GM12878 (cell line): ENCODE results near the gene CTNNBL1. TPM values are rescaled to one million over a fixed set of nuclear protein-coding genes. Genes with fewer than 3 reads are reported as not detected.

Experiments
- ATAC-seq: fragments of 200-7000 bp; cut with Tn5 transposase; 3 replicates; pipeline ENCODE4 v1.9.1; 2020; ENCODE audit warnings: mild to moderate bottlenecking, moderate library complexity
- BruUV-seq: library from RNA; stranded (reverse); fragments of 400-500 nt; replicated peaks from 2 replicates; lab custom pipeline; 2021; lab: Mats Ljungman, UMichigan
- CTCF ChIA-PET: fragments of 300-600 bp; sonication (Branson Sonifier 250); formaldehyde crosslinking; extraction: SDS; loops from one replicate; lab custom pipeline; 2021; ENCODE audit warnings: inconsistent platforms; lab: Yijun Ruan, JAX
- POLR2A ChIA-PET: fragments of 350-600 bp; formaldehyde crosslinking; extraction: SDS; loops from one replicate; lab custom pipeline; 2021; ENCODE audit warnings: inconsistent platforms; lab: Charles Lee
- RAD21 ChIA-PET: fragments of 300-600 bp; sonication (Branson Sonifier 250); formaldehyde crosslinking; loops from one replicate; lab custom pipeline; 2023; ENCODE audit warnings: antibody characterized with exemption; ENCODE audit not compliant: unreplicated experiment; lab: Charles Lee
- SMC1A ChIA-PET: fragments of 300-600 bp; sonication (Branson Sonifier 250); formaldehyde crosslinking; loops from one replicate; lab custom pipeline; 2023; ENCODE audit not compliant: unreplicated experiment, uncharacterized antibody; lab: Charles Lee
- DNase-seq: peaks from one replicate; pipeline ENCODE4 v3.0.0-alpha.2; 2011; ENCODE audit warnings: low read depth, low spot score
- FAIRE-seq: peaks from 3 replicates; lab custom pipeline; 2011; peaks lifted over from hg19 to GRCh38; lab: Jason Lieb, UNC
- H2AFZ ChIP-seq: 2 replicates; pipeline ENCODE4 v1.6.0; 2011; ENCODE audit warnings: low read depth, low read length, control low read depth; ENCODE audit not compliant: control insufficient read depth
- H3K27ac ChIP-seq: 2 replicates; pipeline ENCODE4 v1.5.1; 2011; ENCODE audit warnings: control low read depth; ENCODE audit not compliant: control insufficient read depth, insufficient read depth
- H3K27me3 ChIP-seq, 2 experiments: replicated peaks in 1 of 2; 2 replicates each; pipeline versions ENCODE4 v1.6.0 to v1.6.1; 2011; ENCODE audit warnings: low read length in 1 of 2; ENCODE audit not compliant: control insufficient read depth in 2 of 2, insufficient read depth in 2 of 2
- H3K36me3 ChIP-seq, 2 experiments: 2 replicates each; pipeline ENCODE4 v1.5.1; 2011; ENCODE audit warnings: low read length in 1 of 2; ENCODE audit not compliant: control insufficient read depth in 2 of 2, insufficient read depth in 2 of 2
- H3K4me1 ChIP-seq: 2 replicates; pipeline ENCODE4 v1.6.1; 2011; ENCODE audit warnings: mild to moderate bottlenecking, low read length, moderate library complexity, mixed read lengths; ENCODE audit not compliant: control insufficient read depth, insufficient read depth
- H3K4me2 ChIP-seq: 2 replicates; pipeline ENCODE4 v1.6.0; 2011; ENCODE audit warnings: control low read depth; ENCODE audit not compliant: control insufficient read depth, insufficient read depth
- H3K4me3 ChIP-seq: fragments of 200-600 bp; sonication (generic); 2 replicates; pipeline ENCODE4 v1.5.1; 2016
- H3K79me2 ChIP-seq: 2 replicates; pipeline ENCODE4 v1.6.0; 2011; ENCODE audit warnings: low read length; ENCODE audit not compliant: control insufficient read depth, insufficient read depth
- H3K9ac ChIP-seq: 2 replicates; pipeline ENCODE4 v1.8.0; 2011; ENCODE audit warnings: low read length, control low read depth, mixed read lengths; ENCODE audit not compliant: control insufficient read depth, insufficient read depth
- H3K9me3 ChIP-seq: replicated peaks from 3 replicates; pipeline ENCODE4 v1.5.1; 2011; ENCODE audit warnings: mild to moderate bottlenecking, low read length; ENCODE audit not compliant: control insufficient read depth, insufficient read depth
- H4K20me1 ChIP-seq: 2 replicates; pipeline ENCODE4 v1.6.0; 2011; ENCODE audit not compliant: control insufficient read depth, insufficient read depth
- CEBPB ChIP-seq, 2 experiments: fragments of 150-350 bp in 1 of 2; IDR thresholded peaks; 2 replicates each; pipeline ENCODE4 v1.6.1; 2012 to 2014; ENCODE audit warnings: low read depth in 2 of 2, low read length in 2 of 2, borderline replicate concordance in 1 of 2, inconsistent platforms in 1 of 2
- EGR1 ChIP-seq, 2 experiments: IDR thresholded peaks; 1 replicate in 1 of 2; 2 replicates in 1 of 2; pipeline ENCODE4 v1.6.1; 2011 to 2012; ENCODE audit warnings: low read depth in 2 of 2, low read length in 2 of 2, borderline replicate concordance in 1 of 2, mild to moderate bottlenecking in 1 of 2, moderate library complexity in 1 of 2
- FOXM1 ChIP-seq: IDR thresholded peaks from 2 replicates; pipeline ENCODE4 v1.6.1; 2012; ENCODE audit warnings: low read depth, mild to moderate bottlenecking, inconsistent platforms, low read length, moderate library complexity
- KDM1A ChIP-seq: fragments of 200-600 bp; sonication (generic); IDR thresholded peaks from 2 replicates; pipeline ENCODE4 v1.6.1; 2016; ENCODE audit warnings: borderline replicate concordance
- MYC ChIP-seq: IDR thresholded peaks from 2 replicates; pipeline ENCODE4 v1.6.1; 2011; ENCODE audit warnings: mild to moderate bottlenecking, low read length, moderate library complexity, inconsistent platforms; ENCODE audit not compliant: insufficient read depth, insufficient replicate concordance, insufficient read length, severe bottlenecking
- RAD21 ChIP-seq: IDR thresholded peaks from 2 replicates; pipeline ENCODE4 v1.6.1; 2011; ENCODE audit warnings: mild to moderate bottlenecking, low read depth, low read length, moderate library complexity; ENCODE audit not compliant: insufficient read depth
- RCOR1 ChIP-seq: conservative IDR thresholded peaks from 2 replicates; pipeline ENCODE4 v1.6.1; 2012; ENCODE audit warnings: low read depth, low read length, improper control_type of control experiment
- SMAD1 ChIP-seq: fragments of 450-650 bp; IDR thresholded peaks from 2 replicates; pipeline ENCODE4 v1.6.1; 2018; ENCODE audit warnings: mild to moderate bottlenecking, low read depth; ENCODE audit not compliant: partially characterized antibody
- SMAD5 ChIP-seq: IDR thresholded peaks from 2 replicates; pipeline ENCODE4 v1.6.1; 2016; ENCODE audit warnings: antibody characterized with exemption, low read depth
- SUPT20H ChIP-seq: IDR thresholded peaks from 2 replicates; pipeline ENCODE4 v1.6.1; 2011; ENCODE audit warnings: low read depth, mild to moderate bottlenecking, low read length, moderate library complexity, borderline replicate concordance; ENCODE audit not compliant: control insufficient read depth
- ZBED1 ChIP-seq: IDR thresholded peaks from 2 replicates; pipeline ENCODE4 v1.6.1; 2016; ENCODE audit warnings: borderline replicate concordance
- WGBS: methylation state at CpG from one replicate; pipeline ENCODE4 v1.1.6; 2016; ENCODE audit warnings: low lambda C conversion rate; ENCODE audit not compliant: insufficient replicate concordance, insufficient coverage; ENCODE audit errors: missing lambda C conversion rate; 5-methylcytosine and 5-hydroxymethylcytosine counted together
- in situ Hi-C: fragments of 300-500 bp; cut with MboI; formaldehyde crosslinking; loops from 9 replicates; pipeline ENCODE4 v1.14.3; 2018; ENCODE audit warnings: mixed read lengths
- intact Hi-C: fragments of 100-400 bp; cut with micrococcal nuclease; formaldehyde crosslinking; loops from one replicate; pipeline ENCODE4 v1.14.2; 2022; ENCODE audit not compliant: unreplicated experiment
- polyA plus RNA-seq, 11 experiments: library from polyadenylated mRNA; depleted of rRNA in 4 of 11; unstranded in 6 of 11; stranded (reverse) in 5 of 11; fragments of >200 nt; fragmentation: Nextera tagmentation in 4 of 11; fragmentation: Illumina TruSeq in 1 of 11; extraction: Ambion mirVana in 4 of 11; extraction: Trizol in 1 of 11; gene quantifications; 1 replicate in 1 of 11; 2 replicates in 10 of 11; pipeline versions ENCODE4 v1.2.1 to v1.2.3, GENCODE V29; 2011 to 2016; ENCODE audit warnings: inconsistent platforms in 2 of 11, missing spikeins in 2 of 11, low read depth in 1 of 11
- total RNA-seq, 4 experiments: library from RNA; depleted of rRNA in 3 of 4; stranded (reverse); fragments of >200 nt in 3 of 4; fragmentation: Illumina TruSeq in 1 of 4; extraction: Trizol in 1 of 4; gene quantifications; 2 replicates each; pipeline versions ENCODE4 v1.2.1 to v1.2.3, GENCODE V29; 2013 to 2021
- TF ChIP-seq, protein P1 (sequence below), 3 experiments: IDR thresholded peaks in 2 of 3; conservative IDR thresholded peaks in 1 of 3; 2 replicates each; pipeline ENCODE4 v1.5.1; 2011; ENCODE audit warnings: low read depth in 3 of 3, low read length in 3 of 3, mild to moderate bottlenecking in 3 of 3, control low read depth in 2 of 3, moderate library complexity in 2 of 3, inconsistent platforms in 1 of 3, mixed read lengths in 1 of 3; ENCODE audit not compliant: control insufficient read depth in 2 of 3, insufficient read depth in 1 of 3; ENCODE audit errors: extremely low read depth in 1 of 3
- TF ChIP-seq, protein P2 (sequence below): fragments of 150-350 bp; IDR thresholded peaks from 2 replicates; pipeline ENCODE4 v1.6.1; 2016; ENCODE audit warnings: low read depth, low read length
- TF ChIP-seq, protein P3 (sequence below): fragments of 150-350 bp; IDR thresholded peaks from 2 replicates; pipeline ENCODE4 v1.6.1; 2014; ENCODE audit warnings: mild to moderate bottlenecking, low read depth, low read length

CTNNBL1 gene
- total and polyA plus RNA-seq, 10 of the 15 experiments (the other 5 are each of a cell fraction or from before 2014, with no cell fraction given): 43.1 to 102 (median 67.8) TPM

DNA sequence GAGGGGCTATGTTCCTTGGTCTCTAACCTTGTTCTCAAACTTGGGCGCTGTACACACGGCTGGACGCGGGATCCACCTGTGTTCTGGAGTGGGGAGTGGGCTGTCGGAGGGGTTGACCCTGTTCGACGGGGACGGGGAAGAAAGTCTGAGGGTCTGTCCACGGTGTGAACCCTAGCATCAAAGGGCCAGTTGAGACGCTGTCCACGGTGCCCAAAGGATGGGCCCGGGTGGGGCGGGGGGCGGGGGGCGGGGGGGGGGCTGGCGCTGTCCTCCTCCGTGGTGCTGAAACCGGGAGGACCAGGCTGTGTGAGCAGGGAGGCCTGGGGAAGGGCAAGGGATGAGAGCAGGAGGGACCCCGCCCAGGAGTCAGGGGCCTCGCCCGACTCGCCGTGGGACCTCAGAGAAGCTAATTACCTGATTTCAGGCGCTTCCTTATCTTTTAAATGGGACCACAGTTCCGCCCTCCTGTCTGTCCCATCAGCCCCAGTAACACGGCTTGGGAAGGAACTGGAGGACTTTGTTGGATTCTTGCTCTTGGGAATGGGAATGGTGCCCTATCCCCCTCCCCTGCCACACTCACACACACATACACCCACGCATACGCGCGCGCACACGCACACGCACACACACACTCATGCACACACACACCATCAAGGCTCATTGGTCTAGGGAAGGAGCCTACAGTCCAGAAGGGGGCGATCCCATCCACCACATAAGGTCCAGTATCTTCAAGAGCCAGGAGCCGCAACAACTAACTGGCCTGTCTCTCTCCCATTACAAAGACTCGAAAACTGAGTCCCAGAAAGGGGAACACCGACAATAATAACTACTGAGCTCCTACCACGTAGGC lies 208.0 kb downstream of the CTNNBL1 start:
- Histone ChIP-seq H4K20me1 (no peaks in the 10 kb centered on the region), H3K9me3 (no peaks in the 10 kb centered on the region), H2AFZ (no peak overlapping the region), H3K4me1 (no peaks in the 10 kb centered on the region; the same call in 1 of the 2 replicates), H3K9ac (no peak overlapping the region), H3K79me2 (no peaks in the 10 kb centered on the region), H3K4me3 (peak overlapping the region; percentile 61; the same call in 1 of the 2 replicates), H3K4me2 (peak overlapping the region; percentile 87), H3K36me3 (no peaks in the 10 kb centered on the region), H3K27me3 (peaks cover 1 to 4% of the 10 kb centered on the region in 2 experiments; a peak in 1 of 4 replicates), H3K27ac (no peak overlapping the region)
- peak; percentile 85 for FAIRE-seq
- 10% methylated on average over 31 of the region's 38 CpGs for WGBS
- no peak for DNase-seq
- RAD21 ChIA-PET: interaction anchor here (0.6 to 1.5 kb wide), 6 partner anchors 9 to 858 kb away, joined by 3 to 10 read pairs (median 4); no protein-coding TSS in a partner anchor
- POLR2A ChIA-PET: no interaction called here
- CTCF ChIA-PET: interaction anchor here (0.8 to 2.2 kb wide), 9 partner anchors 13 to 319 kb away, joined by 3 to 13 read pairs (median 3); no protein-coding TSS in a partner anchor
- intact Hi-C loops: loop anchor here (1.0 to 10.0 kb wide), 5 partner anchors 21 to 320 kb away; no protein-coding TSS in a partner anchor
- peak; percentile 94 for ATAC-seq
- no TSS peak for BruUV-seq
- SMC1A ChIA-PET: interaction anchor here (1.1 to 1.6 kb wide), 5 partner anchors 11 to 159 kb away, joined by 3 to 15 read pairs (median 3); no protein-coding TSS in a partner anchor
- in situ Hi-C loops: no loop called here
- TF ChIP-seq FOXM1: no peak
- TF ChIP-seq MYC: no peak
- peak; percentile 76 for TF ChIP-seq RAD21
- no peak for TF ChIP-seq SMAD5
- no peak for TF ChIP-seq SUPT20H
- TF ChIP-seq, protein P1, sequence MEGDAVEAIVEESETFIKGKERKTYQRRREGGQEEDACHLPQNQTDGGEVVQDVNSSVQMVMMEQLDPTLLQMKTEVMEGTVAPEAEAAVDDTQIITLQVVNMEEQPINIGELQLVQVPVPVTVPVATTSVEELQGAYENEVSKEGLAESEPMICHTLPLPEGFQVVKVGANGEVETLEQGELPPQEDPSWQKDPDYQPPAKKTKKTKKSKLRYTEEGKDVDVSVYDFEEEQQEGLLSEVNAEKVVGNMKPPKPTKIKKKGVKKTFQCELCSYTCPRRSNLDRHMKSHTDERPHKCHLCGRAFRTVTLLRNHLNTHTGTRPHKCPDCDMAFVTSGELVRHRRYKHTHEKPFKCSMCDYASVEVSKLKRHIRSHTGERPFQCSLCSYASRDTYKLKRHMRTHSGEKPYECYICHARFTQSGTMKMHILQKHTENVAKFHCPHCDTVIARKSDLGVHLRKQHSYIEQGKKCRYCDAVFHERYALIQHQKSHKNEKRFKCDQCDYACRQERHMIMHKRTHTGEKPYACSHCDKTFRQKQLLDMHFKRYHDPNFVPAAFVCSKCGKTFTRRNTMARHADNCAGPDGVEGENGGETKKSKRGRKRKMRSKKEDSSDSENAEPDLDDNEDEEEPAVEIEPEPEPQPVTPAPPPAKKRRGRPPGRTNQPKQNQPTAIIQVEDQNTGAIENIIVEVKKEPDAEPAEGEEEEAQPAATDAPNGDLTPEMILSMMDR (IDR thresholded peaks at IDR 0.05 in 2 of 3, conservative IDR thresholded peaks at IDR 0.05 in 1 of 3; ENCODE audit: control insufficient read depth in 2 of 3, extremely low read depth in 1 of 3, insufficient read depth in 1 of 3, low read depth in 3 of 3, low read length in 3 of 3): peak; percentile 69 to 75 (median 72)
- peak in 1 of 2 experiments; percentile 81; a peak in 2 of 3 replicates for TF ChIP-seq EGR1 (IDR thresholded peaks at IDR 0.05; ENCODE audit: borderline replicate concordance in 1 of 2, low read depth in 2 of 2, low read length in 2 of 2)
- no peak for TF ChIP-seq RCOR1
- TF ChIP-seq ZBED1: no peak
- TF ChIP-seq, protein P2, sequence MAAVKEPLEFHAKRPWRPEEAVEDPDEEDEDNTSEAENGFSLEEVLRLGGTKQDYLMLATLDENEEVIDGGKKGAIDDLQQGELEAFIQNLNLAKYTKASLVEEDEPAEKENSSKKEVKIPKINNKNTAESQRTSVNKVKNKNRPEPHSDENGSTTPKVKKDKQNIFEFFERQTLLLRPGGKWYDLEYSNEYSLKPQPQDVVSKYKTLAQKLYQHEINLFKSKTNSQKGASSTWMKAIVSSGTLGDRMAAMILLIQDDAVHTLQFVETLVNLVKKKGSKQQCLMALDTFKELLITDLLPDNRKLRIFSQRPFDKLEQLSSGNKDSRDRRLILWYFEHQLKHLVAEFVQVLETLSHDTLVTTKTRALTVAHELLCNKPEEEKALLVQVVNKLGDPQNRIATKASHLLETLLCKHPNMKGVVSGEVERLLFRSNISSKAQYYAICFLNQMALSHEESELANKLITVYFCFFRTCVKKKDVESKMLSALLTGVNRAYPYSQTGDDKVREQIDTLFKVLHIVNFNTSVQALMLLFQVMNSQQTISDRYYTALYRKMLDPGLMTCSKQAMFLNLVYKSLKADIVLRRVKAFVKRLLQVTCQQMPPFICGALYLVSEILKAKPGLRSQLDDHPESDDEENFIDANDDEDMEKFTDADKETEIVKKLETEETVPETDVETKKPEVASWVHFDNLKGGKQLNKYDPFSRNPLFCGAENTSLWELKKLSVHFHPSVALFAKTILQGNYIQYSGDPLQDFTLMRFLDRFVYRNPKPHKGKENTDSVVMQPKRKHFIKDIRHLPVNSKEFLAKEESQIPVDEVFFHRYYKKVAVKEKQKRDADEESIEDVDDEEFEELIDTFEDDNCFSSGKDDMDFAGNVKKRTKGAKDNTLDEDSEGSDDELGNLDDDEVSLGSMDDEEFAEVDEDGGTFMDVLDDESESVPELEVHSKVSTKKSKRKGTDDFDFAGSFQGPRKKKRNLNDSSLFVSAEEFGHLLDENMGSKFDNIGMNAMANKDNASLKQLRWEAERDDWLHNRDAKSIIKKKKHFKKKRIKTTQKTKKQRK: no peak
- no peak for TF ChIP-seq KDM1A
- no peak for TF ChIP-seq SMAD1
- TF ChIP-seq, protein P3, sequence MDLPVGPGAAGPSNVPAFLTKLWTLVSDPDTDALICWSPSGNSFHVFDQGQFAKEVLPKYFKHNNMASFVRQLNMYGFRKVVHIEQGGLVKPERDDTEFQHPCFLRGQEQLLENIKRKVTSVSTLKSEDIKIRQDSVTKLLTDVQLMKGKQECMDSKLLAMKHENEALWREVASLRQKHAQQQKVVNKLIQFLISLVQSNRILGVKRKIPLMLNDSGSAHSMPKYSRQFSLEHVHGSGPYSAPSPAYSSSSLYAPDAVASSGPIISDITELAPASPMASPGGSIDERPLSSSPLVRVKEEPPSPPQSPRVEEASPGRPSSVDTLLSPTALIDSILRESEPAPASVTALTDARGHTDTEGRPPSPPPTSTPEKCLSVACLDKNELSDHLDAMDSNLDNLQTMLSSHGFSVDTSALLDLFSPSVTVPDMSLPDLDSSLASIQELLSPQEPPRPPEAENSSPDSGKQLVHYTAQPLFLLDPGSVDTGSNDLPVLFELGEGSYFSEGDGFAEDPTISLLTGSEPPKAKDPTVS: no peak
- TF ChIP-seq CEBPB (IDR thresholded peaks at IDR 0.05; ENCODE audit: borderline replicate concordance in 1 of 2, low read depth in 2 of 2, low read length in 2 of 2): no peak
